ENCODE results near the gene SOWAHA.

SOWAHA gene

DNA sequence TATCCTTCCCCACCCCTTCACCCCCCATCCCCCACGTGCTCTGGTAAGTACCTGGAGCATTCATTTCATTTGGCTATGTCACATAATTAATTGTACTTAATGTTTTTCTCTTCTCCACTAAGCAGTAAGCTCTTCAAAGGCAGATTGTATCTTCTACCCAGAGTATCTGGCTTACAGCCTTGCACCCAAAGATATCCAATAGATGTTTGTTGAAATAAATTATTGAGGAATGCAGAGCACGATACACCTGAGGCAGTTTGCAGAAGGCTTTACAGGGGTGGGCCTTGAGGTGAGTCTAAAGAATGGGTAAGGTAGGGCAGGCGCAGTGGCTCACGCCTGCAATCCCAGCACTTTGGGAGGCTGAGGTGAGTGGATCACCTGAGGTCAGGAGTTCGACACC lies 2.5 kb upstream of the SOWAHA start:
- DNase-seq, result no peak

DNA sequence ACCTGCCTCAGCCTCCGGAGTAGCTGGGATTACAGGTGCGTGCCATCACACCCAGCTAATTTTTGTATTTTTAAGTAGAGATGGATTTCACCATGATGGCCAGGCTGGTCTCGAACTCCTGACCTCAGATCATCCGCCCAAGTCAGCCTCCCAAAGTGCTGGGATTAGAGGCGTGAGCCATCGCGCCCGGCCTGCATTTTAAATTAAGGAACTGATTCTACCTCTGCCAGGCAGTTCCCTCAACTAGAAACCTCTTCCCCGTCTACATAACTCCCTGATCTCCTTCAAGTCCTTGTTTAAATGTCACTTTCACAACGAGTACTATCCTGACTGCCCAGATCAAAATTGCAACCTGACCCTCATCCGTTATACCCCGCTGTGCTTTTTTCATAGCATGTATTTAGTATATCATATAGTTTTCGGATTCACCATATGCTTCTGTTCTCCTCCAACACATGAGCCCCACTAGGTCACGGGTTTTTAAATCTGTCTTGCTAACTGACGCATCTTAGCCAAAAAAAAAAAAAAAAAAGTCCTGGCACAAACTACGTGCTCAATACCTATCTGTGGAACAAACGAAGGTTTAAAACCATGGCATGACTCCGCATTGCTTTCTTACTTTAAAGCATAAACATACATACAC lies 858 bp upstream of the SOWAHA start:
- DNase-seq, result no peak

DNA sequence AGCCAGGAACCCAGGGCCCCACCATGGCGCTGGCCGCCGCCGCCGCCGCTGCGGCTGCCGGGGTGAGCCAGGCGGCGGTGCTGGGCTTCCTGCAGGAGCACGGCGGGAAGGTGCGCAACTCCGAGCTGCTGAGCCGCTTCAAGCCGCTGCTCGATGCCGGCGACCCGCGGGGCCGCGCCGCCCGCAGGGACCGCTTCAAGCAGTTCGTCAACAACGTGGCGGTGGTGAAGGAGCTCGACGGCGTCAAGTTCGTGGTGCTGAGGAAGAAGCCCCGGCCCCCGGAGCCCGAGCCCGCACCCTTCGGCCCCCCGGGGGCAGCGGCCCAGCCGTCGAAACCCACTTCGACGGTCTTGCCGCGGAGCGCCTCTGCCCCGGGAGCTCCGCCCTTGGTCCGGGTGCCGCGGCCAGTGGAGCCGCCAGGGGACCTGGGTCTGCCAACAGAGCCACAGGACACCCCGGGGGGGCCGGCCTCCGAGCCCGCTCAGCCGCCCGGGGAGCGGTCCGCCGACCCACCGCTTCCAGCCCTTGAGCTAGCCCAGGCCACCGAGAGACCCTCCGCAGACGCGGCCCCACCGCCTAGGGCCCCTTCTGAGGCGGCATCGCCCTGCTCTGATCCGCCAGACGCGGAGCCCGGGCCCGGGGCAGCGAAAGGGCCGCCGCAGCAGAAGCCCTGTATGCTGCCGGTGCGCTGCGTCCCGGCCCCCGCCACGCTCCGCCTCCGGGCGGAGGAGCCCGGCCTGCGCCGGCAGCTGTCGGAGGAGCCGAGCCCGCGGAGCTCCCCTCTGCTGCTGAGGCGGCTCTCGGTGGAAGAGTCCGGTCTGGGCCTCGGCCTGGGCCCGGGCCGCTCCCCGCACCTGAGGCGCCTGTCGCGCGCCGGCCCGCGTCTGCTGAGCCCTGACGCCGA lies 749 bp downstream of the SOWAHA start:
- DNase-seq, result no peak

DNA sequence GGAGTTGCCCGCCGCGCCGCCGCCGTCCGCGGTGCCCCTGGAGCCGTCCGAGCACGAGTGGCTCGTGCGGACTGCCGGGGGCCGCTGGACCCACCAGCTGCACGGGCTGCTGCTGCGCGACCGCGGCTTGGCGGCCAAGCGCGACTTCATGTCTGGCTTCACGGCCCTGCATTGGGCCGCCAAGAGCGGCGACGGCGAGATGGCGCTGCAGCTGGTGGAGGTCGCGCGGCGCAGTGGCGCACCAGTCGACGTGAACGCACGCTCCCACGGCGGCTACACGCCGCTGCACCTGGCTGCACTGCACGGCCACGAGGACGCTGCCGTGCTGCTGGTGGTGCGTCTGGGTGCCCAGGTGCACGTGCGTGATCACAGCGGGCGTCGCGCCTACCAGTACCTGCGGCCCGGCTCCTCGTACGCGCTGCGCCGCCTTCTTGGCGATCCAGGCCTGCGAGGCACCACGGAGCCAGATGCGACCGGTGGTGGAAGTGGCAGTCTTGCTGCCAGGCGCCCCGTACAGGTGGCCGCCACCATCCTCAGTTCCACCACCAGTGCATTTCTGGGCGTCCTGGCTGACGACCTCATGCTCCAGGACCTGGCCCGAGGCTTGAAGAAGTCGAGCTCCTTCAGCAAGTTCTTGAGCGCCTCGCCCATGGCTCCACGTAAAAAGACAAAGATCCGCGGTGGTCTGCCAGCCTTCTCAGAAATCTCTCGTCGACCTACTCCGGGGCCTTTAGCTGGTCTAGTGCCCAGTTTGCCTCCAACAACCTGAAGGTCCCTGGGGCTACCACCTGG lies 1.6 kb downstream of the SOWAHA start:
- no peak for DNase-seq

DNA sequence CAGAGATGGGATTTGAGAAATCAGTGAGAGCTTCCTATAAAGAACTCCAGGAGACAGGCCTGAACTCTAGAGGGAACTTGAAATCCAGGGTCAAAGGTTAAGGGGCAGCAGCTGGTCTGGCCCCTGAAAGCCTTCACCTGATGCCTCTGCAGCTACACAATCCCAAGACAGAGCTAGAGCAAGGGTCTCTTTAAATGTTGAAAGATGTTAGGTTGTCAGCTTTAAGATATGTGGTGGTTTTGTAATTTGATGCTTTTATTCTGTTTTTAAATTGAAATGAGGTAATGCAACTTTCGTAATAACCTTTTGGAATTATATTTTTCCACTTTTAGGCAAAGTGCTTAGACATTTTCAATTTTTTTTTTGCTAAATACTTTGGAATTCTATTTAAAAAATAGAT lies 2.4 kb downstream of the SOWAHA start:
- DNase-seq, result no peak

DNA sequence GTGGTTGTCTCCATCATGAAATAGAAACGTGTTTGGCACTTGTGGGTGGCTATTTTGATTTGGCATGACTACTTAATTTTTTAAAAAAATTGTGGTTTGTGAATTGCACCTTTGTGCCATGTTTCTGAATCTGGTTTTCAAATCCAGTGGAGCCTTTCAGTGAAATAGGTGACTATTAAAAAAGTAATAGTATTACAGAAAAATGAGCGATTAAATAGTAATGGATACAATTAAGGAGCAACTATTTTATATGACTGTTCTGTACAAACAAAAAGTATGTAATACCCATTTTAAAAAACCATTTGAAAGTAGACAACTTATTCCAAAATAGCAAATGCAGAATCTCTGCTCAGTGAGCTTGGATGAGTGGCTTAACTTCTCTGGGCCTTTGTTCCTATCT lies 3.0 kb downstream of the SOWAHA start:
- no peak for DNase-seq

DNA sequence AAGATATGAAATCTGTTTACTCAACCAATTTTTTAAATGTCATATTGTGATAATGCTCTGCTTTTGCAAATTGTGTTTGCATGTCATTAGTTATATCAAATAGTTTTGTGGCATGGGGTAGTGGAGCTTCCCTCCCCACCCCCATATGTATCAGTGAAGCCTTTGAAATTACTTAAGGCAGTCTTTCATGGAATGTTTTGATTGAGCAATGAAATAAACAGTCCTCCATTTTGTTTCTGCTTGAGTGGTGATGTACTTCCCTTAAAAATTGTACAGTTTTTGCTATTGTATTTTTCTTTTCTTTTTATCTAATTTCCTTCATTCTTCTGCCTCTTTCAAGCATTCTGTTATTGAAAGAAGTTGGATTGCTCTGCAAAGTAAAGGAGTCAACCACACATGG lies 3.5 kb downstream of the SOWAHA start:
- DNase-seq, result no peak

DNA sequence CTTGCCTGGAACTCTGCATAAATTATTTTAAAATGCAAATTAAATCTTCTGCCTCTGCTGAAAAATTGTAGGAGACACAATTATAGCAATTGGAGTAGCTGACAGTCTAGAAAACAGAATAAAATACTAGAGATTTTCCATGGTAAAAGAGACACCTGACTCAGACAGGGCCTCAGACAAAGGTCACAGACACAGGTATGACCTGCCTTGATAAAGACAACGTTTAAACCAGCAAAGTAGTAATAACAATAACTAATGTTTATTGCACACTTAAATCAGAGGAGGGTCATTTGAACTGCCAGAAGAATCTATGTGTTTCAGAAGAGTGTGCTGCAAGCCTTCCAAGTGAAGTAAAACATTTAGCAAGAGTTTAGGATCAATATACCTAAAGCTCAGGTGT lies 3.9 kb downstream of the SOWAHA start:
- no peak for DNase-seq

DNA sequence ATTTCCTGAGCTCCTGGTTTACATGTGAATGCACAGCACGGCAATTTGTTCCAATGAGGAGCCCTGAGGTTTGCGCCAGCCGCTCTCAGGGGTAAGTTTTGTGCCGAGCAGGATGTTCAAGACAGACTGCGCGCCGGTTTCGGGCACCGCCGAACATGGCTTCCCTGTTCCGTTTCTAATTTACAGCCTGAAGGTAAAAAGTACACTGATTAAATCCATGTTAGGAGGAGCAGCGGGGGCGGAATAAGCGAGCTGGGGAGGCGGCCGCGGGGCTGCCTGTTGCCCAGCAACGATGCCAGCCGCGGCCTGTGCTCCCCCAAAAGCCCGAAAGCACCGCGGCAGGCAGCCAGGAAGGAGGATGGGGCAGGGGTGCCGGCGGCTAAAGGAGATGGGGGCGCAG lies 6.4 kb downstream of the SOWAHA start:
- DNase-seq, result no peak

DNA sequence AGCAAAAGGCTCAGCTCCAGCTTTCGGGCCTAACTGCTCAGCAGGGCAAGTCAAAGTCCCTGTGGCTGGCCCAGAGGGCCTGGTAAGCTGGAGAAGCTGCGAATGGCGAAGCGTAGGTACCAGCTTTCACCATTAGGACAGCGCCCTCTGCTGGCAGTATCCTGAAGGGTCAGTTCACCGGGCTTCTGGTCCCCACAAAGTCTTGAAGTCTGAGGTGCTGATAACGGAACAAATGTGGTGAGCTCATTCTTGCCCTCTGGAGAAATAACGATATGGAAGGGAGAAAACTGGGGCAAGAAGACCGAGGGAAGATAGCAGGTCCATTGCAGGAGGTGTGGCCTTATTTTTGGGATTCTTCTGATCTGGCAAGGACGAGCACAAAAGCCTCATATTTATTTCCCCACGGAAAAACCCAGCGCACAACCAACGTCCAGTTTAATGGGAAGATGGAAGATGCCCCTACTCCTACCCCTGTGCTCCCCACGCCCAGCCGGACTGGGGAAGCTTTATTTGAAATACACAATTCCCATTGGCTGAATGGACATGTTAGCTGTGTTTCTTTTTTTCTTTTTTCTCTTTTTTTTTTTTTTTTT lies 7.2 kb downstream of the SOWAHA start:
- peak; percentile 88 for DNase-seq

DNA sequence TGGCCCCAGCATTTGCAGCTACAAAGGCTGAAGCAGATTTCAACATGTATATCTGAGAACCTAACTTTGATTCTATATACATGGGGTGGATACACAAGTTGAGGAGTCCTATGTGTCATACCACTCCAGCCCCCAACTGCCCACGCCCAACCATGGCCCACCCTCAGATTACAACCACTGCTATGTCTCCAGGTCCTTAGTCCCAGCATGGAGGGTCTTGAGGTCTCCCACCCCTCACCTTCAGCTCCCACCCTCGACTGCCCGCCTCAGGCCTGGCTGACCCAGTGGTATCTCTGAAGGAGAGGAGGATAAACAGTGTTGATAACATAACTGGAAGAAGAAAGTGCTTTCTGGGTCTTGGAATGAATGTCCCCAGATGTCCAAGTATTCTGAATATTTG lies 8.2 kb downstream of the SOWAHA start:
- no peak for DNase-seq

DNA sequence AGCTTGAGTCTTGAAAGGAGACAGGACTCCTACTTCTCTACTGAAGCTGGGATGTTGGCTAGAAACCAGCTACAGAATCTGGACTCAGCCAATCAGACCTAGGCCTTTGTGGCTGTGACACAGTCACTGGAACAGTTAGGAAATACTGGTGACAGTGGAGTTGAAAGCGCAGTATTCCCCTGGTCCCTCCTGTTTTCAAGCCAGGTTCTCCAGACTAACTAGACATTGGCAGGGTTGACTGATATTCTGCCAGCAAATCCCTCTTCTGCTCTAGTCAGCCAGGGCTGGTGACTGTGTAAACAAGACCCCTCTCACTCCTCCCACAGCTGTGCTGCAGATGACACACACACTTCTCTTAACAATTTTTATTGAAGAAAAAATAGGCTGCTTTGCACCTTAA lies 8.7 kb downstream of the SOWAHA start:
- DNase-seq, result no peak

DNA sequence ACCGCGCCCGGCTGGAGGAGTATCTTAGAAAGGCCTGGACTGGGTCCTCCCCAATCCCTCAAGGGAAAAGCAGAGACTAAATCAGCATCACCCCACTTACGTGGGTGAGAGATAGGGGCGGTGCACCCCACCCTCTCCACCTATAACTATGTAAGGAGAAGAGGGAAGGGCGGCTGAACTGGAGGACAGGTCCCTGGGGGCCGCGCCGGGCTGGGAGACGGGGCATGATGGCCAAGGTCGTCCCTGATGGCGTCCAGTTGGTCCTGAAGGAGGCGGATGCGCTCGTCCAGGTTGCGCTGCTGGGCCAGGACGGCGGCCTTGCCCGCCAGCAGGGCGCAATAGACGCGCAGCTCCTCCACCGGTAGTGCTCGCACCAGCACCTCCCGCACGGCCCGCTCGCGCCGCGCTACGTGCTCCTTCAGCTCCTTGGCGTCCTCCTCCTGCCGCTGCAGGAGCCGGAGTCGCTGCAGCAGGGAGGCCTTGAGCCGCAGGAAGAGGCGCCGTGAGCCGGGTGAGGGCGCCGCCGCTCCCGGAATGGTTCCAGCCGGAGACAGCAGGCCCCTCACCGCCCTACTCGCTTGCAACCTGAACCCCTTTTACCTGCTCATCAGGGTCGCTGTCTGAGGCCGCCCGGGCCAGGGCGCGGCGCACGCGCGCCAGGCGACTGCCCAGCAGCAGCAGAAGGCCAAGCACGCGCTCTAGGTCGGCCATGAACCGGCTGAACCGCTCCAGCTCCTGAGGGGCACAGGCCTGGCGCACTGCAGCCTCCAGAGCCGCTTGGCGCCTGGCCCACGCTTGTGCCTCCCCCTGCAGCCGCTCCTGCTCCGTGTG lies 9.8 kb downstream of the SOWAHA start:
- DNase-seq, result no peak

DNA sequence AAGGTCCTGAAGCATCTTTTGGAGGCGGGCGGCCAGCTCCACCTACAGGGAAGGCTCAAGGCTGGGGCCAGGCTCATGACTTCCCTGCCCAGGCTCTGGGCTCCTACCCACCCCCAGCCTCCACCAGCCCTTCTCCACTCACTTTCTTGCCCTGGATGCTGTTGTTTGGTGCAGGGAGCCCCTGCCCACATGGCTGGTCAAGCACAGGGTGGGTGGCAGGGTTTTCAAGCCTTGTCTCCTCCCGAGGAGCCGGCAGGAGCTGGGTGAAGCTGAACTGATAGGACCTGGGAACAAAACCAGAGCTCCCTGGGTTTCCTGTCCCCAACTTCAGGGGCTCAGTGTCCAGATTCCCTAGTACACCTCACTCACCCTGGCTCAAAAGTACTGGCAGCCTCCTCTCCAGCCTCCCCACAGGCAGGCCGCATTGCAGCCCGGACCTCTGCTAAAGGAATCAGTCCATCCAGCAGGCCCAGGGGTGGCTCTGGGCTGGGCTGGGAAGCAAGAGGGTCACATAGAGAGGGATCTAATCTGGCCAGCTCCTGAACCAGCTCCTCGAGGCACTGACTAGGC lies 10.5 kb downstream of the SOWAHA start:
- DNase-seq, result no peak

DNA sequence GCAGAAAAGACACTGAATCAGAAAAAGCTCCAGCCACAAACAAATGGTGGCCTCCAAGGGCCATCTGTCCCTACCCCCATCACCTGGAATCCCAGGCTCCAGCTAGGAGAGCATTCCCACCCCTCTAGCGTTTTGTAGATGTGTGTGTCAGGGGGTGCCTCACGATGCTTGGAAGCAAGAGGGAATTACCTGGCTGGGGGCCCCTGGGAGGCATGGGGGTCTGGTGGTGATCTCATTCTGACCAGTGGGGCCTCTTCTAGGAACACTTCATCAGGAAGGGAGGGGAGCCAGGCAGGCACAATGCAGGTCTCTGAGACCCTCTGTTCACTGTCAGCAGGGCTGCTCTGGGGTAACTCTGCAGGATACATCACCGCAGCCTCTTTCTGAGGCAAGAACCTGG lies 11.3 kb downstream of the SOWAHA start:
- no peak for DNase-seq

DNA sequence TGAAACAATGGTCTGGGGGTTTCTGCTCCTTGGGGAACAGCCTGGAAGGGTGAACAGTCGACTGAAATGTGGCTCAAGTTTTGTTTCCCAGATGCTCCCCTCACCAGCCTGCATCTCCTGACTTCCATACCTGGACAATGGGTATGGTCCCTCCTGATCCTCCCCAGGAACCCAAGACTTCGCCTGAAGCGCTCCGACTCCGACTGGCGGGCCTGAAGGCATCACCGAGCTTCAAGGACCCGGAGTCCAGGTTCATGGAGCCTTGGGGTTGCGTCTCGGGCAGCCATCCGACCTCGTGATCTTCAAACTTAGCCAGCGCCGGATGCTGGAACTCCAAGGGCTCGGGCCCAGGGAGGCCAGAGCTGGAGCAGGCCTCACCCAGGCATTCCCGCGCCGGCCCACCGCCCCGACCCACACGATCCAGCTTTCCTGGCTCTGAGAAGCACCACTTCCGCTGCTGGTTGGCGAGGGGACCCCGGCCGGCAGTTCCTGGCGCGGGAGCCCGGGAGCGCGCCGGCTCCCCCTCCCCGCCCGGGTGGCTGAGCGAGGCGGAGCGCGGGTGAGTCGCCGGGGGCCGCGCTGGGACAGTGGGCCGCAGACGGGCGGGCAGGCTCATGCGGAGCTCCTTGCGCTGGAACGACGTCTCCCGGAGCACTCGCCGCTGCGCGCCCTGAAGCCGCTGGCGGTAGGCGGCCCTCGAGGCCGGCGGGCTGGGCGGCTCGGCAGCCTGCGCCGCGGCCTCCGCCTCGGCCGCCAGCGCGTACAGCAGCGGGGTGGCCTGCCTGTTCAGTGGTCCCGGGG lies 12.1 kb downstream of the SOWAHA start:
- DNase-seq, result no peak

DNA sequence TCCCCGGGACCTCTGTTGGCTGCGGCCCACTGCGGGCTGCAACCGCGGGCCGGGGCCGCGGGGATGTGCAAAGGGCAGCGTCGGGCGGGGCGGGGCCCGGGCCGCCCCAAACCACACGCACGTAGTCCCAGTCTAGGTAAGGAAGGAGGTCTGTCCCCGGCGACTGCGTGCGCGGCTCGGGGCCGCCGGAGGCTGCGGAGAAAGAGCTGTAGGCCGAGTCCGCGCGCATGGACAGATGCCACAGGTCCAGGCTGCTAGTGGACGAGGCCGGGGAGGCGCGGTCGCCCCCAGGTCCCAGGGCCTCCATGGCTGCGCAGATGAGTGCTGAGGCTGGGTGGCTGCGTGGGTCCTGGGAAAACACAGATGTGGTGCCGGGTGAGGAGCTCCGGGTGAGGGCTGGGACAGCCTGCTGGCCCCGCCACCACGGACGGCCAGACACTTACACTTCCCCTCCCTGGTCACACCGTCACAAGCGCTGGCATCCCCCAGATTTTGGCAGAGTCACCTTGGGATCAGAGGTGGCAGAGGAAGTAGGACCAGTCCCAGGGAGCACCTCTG lies 12.8 kb downstream of the SOWAHA start:
- DNase-seq, result no peak

DNA sequence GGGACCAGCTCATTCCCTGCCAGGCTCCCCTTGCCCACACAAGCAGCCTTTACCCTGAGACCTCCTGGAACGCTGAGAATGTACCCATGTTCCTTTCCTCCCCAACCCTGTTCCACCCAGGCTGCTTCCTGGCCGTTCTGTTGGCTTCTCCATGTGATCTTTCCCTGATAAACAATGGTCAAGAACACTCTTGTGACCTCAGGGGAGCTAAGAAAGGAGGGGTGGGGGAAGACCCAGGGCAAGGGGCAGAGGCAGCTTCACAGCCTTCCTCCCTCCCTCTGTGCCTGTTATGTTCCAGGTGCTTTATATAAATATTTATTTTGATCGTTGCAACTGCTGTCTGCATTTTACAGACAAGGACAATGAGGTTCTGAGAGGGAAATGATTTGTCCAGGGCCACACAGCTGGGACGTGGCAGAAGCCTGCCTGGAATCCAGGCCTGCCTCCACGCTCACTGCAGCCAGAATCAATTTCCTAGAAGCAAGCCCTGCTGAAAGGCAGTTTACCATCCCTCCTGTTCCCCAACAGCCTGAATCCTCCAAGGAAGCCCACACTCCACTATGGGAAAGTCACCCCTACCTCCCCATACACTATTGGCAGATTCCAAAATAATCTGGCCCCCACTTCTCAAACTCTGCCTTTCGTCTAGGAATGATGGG lies 13.5 kb downstream of the SOWAHA start:
- no peak for DNase-seq

DNA sequence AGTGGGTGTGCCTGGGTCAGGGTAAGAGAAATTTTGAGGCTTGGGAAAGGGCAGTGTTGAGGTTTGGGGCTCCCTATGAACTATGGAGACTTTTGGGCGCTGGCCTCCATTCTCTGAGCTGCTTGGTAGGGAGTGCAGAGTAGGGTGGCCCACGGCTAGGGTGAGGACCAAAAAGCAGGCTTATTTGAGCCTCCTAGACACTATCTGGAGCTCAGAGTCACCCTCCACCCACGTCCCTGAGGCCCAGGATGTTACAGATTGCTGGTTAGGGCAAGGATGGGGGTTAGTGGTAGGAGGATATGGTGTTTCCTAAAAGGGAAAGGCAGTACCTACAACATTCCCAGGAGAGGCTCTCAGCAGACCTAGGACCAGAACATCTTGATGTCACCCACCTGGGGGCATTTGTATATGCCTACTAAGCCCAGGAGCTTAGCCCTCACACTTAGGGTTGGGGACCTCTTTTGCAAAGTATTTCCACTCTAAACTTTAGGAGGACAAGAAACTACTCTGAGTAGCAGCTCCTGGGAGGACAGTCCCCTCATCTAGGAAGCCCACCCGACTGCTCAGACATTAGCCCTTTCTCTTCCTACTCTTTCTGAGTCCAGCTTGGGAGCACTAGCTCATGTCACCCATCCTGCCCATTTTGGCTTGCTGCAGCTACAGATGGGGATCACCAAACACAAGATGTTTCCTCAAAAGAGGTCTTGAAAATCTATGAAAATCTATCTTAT lies 15.0 kb downstream of the SOWAHA start:
- no peak for DNase-seq
